ENCODE results near the gene AGER. TPM values are rescaled to one million over a fixed set of nuclear protein-coding genes. Genes with fewer than 3 reads are reported as not detected.
"Not testable (repeated sequence)": the region's sequence is repeated elsewhere in the genome, so short reads cannot be mapped to it uniquely, and the experiment has no call there.

Gene AGER
- 2.0 TPM for total RNA-seq
- long read RNA-seq: 0 reads

DNA sequence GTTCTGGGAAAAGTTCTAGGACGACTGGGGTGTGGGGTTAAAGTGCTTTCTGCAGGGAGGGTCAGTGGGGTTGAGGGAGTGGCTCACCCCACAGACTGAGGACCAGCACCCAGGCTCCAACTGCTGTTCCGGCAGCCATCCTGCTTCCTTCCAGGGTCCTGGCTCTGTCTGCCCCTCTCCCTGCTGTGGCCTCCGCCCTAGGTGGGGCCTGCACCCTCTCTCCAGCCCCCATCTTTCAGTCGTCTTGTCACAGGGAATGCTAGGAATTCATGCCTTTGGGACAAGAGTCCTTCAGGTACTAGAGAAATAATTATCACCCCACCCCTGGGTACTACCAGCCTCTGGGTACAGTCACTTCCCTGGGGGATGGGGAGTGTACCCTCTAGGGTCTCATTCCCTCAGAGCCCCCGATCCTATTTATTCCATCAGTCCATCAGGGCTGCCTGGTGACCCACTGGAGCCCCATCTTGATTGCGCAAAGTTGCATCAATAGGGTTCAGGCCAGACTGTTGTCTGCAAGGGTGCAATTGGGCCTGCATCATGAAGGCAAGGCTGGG, at the start of gene AGER:
Gene AGER (minus strand): TSS at position 170 of the 557 bp plus-strand sequence. CDS start 31 bp downstream, at position 139.
- ATAC-seq: no peak
- intact Hi-C loops (cut with DNase I): no loop called here
- no peak for DNase-seq (ENCODE audit: missing footprints)

DNA sequence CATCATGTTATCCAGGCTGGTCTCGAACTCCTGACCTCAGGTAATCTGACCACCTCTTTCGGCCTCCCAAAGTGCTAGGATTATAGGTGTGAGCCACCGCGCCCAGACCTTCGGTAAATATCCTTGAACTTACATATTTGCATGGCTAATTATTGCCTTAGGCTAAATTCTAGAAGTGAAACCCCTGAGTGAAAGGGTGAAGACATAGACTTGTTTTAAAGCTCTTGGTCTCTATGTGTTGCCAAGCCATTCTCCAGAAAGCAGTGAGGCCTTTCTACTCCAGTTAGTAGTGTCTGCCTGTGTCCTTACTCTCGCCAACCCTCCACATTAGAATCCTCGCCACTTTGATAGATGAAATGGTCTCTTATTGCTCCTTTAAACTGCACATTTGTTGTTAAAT, 42.4 kb upstream of the AGER start:
- DNase-seq (ENCODE audit: missing footprints) (no peak), ATAC-seq (no peak)
- intact Hi-C loops (cut with DNase I): no loop called here

DNA sequence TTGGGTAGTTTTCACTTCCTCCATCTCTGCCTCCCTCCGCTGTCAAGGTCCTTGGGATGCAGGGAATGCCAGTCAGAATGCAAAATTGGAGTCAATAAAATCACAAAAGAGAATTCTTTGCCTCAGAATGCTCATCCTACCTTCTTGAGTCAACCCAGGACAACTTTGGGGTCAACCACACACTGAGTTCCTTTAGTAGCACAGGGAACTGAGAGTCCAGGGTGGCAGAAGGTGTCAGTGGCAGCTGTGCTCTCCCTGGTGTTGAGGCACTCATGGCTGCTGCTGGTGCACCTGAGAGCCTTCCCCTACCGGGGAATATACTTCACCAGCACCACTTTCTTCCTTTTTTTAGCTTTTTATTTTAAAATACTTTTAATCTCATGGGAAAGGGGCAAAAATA, 40.6 kb upstream of the AGER start:
- intact Hi-C loops (cut with DNase I): no loop called here
- ATAC-seq (no peak), DNase-seq (ENCODE audit: missing footprints) (no peak)

DNA sequence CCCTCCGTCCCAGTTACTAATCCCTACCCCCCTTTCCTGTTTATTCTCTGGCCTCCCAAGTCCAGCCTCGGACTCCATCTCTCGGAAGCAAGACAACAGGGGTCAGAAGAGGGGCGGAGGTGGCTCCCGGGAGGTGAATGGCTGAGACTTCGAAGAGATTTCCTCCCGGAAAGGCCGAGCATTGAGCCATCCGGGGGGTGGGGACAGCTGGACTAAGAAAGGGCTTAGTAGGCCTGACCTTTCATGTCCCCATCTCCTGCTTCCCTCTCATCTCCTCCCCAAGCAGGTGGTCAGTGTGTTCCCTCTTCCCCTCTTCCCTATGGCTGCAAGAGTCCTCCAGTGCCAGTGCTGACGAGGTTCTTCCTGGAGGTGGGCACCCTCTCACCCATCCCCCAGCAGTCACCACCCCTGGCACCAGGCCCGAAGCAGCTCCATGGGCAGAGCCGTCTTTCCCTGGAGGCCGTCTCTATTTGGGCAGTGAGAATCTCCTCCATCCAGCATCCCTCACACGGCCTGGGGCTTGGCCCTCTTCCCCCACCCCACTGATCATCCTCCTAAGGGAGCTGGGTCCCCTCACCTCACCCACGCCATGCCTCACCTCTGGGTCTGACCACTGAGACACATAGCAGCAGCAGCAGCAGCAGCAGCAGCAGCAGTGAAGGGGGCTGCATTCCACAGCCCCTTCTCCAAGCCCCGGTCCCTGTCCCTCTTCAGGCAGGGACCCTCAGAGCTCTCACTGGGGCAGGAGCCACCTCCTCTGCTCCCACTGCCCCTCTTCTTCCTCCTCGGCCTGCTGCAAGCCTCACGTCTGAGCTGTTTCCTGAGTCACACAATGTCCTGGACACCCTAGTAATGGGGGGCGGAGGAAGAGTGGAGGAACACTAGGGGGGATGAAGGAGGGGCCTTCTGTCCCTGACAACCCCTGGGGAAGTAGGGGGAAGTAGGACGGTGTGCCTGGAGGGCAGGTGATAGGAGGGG, 39.5 kb upstream of the AGER start, which contains the start of gene NOTCH4:
Gene NOTCH4 (minus strand): TSS at position 810 of the 978 bp plus-strand sequence. CDS start 139 bp downstream, at position 671.
- intact Hi-C loops (cut with DNase I): no loop called here
- DNase-seq (ENCODE audit: missing footprints) (no peak), ATAC-seq (peak; percentile 33)

DNA sequence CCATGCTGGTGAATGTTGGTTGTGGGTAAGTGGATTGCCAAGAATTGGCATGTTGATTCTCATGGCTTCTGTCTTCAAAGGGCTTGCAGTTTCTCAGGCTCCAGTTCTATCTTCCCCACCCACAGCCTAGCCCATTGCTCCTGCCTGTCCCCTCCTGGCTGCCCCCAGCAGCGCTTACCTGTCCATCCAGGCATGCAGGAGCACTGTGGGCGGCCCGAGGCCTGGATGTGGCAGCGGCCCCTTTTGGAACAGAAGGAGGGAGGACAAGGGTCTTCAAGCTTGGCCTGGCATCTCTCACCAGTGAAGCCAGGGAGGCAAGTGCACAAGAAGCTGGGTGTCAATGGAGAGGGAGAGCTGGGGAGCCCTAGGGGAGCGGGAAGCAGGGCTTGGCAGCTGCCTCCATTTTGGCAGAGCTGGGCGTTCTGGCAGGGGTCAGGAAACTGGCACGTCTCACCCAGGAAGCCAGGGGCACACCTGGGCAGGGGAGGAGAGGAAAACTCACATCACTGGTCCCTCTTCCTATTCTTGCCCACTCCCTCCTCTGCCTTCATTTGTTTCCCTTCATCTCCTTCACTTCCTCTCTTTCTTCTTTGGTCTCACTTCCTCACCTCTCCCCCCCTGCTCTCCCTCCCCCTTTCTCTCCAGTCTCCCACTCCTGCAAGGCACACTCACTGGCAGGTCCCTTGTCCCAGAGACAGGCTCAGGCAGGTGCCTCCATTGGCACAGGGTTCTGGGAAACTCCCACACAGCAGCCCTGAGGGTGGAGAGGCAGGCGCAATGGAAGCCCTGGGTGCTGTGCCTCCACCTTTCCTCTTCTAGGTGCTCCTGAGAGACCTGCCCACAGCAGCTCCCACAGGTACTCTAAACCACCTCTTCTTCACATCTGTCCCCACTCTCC, 38.5 kb upstream of the AGER start:
- ATAC-seq (no peak), DNase-seq (ENCODE audit: missing footprints) (no peak)
- intact Hi-C loops (cut with DNase I): no loop called here

DNA sequence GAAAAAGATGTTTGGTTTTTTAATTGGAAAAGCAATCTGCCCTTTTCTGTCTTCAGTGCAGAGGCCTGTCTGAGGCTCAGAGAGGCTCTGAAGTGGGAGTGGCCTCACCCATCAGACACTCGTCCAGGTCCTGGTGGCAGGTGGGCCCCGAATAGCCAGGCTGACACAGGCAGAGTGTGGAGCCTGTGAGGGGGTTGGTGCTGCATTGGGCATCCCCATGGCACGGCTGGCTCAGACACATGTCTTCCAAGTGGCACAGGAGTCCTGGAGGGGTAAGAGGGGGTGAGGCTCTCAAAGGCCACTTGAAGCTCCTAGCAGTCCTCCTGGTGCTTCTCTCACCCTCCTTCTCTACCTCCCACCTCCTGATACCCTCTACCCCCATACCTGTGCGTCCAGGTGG, 36.0 kb upstream of the AGER start:
- ATAC-seq: no peak
- DNase-seq (ENCODE audit: missing footprints): no peak
- intact Hi-C loops (cut with DNase I): no loop called here

DNA sequence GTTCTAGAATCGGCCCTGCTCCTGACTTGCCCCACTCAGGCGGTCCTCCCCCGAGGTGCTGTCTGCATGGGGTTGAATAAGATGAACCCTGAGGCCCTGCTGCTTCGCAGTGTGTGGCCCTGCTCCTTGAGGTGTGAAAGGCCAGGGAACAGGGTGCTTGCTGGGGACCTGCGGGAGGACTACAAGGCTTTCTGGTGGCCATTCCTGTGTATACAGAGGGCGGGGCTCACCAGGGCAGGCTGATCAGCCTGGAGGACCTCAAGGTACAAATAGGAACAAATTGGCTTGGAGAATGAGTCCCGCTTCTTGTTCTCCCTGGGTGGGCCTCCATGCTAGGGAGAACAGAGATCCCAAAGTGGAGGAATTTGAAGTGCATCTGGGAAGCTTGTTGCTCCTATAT, 34.1 kb upstream of the AGER start:
- ATAC-seq: no peak
- intact Hi-C loops (cut with DNase I): no loop called here
- no peak for DNase-seq (ENCODE audit: missing footprints)

DNA sequence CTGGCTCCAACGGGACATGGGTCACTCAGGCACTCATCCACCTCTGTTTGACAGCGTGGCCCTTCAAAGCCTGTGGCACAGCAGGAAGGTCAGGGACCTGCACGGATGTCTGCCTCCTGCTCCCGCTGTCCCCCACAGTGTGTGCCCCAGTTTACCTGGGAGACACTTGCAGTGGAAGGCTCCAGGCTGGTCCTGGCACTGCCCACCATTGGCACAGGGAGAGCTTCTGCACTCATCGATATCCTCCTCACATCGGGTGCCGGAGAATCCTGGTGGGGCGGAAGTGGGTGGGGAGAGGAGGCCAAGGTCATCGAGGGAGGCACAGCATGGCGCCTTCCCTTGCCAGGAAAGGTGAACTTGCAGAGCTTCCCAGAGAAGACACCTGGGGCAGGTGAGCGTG, 32.9 kb upstream of the AGER start:
- ATAC-seq: no peak

DNA sequence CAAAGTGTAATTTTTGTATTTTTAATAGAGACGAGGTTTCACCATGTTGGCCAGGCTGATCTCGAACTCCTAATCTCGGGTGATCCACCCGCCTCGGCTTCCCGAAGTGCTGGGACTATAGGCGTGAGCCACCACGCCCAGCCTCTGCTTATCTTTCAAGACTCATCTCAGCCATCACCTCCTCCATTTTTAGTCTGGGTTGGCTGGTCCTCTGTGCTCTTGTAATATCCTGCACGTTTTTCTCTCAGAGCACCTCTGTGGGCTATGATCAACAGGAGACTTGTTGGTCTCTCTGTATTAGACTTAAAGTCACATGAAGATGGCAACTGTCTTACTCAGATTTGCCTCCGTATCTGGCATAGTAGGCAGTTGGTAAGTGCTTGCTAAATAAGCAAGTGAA, 32.2 kb upstream of the AGER start:
- intact Hi-C loops (cut with DNase I): no loop called here
- no peak for DNase-seq (ENCODE audit: missing footprints)
- ATAC-seq: no peak

More for the DNA sequence above, 32.9 kb upstream of the AGER start:
- intact Hi-C loops (cut with DNase I): no loop called here
- no peak for DNase-seq (ENCODE audit: missing footprints)

DNA sequence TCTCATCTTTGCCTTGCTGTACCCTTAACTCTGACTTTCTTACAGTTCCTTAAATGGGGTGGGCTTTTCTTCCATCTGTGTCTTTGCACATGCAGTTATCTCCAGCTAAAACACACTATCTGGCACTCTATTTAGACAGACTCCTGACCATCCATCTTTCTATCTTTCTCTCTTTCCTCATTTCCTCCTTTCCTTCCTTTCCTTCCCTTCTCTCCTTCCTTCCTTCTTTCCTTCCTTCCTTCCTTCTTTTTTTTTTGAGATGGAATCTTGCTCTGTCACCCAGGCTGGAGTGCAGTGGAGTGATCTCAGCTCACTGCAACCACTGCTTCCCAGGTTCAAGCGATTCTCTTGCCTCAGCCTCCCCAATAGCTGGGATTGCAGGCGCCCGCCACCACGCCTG, 31.6 kb upstream of the AGER start:
- intact Hi-C loops (cut with DNase I): no loop called here
- DNase-seq (ENCODE audit: missing footprints) (no peak), ATAC-seq (no peak)

DNA sequence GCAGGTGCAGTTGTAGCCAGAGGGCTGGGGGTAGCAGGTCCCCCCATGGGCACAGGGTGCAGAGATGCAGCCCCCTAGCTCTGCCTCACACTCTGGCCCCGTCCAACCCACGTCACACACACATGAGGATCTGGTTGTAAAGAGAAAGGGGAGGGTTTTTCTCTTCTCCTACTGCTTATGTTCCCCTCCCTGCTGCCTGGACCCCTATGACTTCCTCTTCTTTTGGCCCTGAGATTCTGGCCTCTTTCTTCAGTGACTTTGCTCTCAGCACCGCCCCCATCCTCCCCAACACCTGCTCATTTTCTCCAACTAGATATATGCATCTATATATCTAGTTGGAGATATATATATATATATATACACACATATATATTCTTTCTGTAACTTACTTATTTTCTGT, 30.1 kb upstream of the AGER start:
- DNase-seq (ENCODE audit: missing footprints): no peak
- intact Hi-C loops (cut with DNase I): no loop called here
- no peak for ATAC-seq

DNA sequence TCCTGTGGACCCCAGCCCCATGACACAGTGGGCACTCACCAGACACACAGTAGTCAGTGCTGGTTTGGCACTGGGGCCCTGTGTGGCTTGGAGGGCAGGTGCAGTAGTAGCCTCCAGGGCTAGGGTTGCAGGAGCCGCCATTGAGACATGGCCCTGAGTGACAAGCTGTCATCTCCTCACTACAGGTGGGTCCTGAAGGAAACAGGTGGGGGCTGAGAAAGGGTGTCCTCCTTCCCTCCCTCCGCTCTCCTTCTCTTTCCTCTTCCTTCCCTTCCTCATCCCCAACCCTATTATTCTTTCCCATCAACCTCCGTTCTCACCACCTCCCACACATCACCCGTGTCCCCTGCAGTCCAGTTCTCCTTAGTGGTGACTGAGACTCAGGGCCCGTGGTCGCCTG, 29.6 kb upstream of the AGER start:
- intact Hi-C loops (cut with DNase I): no loop called here

DNA sequence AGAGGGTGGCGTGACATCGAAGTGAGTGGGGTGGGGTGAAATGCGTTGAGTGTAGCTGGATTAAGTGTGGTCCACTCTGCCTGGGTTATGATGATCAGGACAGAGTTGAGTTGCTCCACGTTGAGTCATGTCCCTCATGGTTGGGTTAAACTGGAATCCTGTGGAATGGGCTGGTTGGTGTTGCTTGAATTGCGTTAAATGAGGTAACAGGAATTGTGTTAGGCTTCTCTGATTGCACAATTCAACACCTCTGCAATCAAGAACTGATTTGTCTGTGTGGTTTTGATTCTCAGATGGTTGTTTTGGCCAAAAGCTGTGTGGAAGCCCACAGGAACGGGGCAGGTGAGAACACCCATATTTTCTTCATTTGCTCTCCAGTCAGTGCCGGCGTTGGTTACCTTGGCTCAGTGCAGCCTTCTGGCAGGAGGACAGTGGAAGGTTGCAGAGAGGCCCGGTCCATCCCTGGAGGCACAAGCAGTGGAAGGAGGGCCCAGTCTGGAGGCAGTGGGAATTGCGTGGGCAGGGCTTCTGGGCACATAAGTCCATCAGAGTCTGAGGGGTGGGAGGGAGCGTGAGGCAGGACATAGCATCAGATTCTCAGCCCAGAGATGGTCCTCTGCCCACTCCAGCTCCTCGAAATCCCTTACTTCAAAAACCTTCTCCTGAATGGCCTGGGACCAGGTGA, 28.2 kb upstream of the AGER start:
- ATAC-seq: no peak
- DNase-seq (ENCODE audit: missing footprints): no peak
- intact Hi-C loops (cut with DNase I): no loop called here

More for the DNA sequence above, 29.6 kb upstream of the AGER start:
- no peak for DNase-seq (ENCODE audit: missing footprints)
- no peak for ATAC-seq

DNA sequence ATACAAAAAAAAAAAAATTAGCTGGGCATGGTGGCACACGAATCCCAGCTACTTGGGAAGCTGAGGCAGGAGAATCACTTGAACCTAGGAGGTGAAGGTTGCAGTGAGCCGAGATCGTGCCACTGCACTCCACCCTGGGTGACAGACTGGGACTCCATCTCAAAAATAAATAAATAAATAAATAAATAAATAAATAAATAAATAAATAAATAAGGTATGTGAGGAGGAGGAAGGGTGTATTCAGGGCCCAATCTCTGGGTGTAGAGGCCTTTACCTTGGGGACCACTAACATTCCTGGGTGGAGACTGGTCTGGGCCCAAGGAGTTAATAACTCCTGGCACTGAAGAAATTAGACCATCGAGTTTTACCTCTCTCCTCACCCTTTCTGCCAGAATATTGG, 27.4 kb upstream of the AGER start:
- ATAC-seq; DNase-seq (ENCODE audit: missing footprints); intact Hi-C loops (cut with DNase I): not testable (repeated sequence)

DNA sequence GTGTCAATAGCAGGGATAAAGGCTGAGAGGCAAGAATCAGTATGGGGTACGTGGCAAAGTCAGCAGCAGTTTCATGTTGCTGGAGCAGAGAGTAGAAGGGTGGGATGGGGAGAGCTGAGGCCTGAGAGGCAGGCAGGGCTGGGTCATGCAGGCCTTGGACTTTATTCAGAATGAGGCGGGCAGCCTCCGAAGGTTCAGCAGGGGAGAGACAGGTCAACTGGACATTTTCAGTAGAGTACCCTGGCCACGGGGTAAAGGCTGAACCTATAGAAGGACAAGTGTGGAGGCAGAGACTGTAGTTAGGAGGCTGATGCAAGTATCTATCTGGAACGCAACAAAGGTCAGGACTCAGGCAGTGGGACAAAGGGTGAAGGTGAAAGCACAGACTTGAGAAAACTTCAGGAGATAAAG, 26.1 kb upstream of the AGER start:
- DNase-seq (ENCODE audit: missing footprints) (no peak), ATAC-seq (no peak)
- intact Hi-C loops (cut with DNase I): no loop called here

DNA sequence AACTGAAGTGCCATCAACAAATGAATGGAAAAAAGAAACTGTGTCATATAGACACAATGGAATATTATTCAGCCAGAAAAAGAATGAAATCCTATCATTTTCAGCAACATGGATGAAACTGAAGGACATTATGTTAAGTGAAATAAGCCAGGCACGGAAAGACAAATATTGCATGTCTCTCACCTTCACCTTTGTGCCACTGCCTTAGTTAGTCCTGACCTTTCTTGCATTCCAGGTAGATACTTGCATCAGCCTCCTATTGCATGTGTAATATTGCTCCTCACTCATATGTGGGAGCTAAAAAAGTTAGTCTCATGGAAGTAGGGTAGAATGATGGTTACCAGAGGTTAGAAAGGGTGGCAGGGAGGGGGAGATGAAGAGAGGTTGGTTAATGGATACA, 24.9 kb upstream of the AGER start:
- intact Hi-C loops (cut with DNase I): no loop called here
- ATAC-seq: no peak
- DNase-seq (ENCODE audit: missing footprints): no peak

DNA sequence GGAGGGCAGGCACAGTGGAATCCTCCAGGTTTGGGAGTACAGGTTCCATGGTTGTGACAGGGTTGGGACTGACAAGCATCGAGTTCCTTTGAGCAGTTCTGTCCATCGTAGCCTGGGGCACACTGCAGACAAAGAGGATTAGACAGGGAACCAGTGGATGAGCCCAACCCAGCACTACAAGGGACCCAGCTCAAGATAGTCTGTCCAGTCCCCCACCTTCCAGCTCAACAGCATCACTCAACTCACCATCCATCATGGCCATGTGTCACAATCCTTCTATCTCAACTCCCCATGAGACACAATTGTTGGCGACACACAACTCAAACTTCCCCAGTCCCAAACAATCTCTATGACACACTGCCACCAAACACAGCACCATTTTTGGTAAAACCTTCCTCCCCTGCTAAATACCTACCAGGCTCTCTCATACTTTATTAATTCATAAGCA, 20.2 kb upstream of the AGER start:
- no peak for ATAC-seq
- intact Hi-C loops (cut with DNase I): no loop called here
- DNase-seq (ENCODE audit: missing footprints): no peak

DNA sequence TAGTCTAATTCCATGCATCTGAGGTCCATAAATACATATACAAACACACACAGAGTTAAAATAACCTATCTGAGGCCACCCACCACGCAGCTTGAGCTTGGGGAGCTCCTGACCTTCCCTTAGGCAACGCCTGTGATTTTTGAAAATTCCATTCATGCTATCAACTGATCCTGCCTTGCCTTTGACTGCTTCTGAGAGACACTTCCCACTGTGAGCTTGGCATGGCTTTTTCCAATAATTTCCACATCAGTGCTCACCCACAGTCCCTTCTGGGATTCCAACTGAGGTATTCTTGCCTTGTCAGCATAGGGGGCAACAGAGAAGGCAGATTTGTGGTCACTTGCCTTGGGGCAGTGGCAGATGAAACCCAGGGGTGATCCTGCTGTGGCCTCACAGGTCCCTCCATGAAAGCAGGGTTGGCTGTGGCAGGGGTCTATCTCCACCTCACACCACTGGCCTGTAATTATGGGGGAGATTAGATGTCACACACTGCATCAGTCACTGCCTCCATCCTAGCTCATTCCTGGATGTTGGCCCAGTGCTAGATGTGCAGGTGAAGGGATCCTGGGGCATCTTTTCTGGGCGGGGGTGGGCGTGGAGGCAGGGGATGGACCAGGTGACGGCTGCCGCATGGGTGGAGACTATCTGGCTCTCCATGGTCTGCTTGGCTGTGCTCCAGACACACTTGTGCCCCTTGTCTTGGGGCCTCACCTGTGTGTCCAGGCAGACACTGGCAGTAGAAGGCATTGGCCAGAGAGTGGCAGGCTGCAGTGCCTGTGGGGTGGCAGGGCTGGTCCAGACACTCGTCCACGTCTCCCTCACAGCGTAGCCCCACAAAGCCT, 19.6 kb upstream of the AGER start:
- intact Hi-C loops (cut with DNase I): no loop called here
- DNase-seq (ENCODE audit: missing footprints): no peak
- ATAC-seq: no peak

Measured in Right ventricle myocardium inferior (tissue), 1 donor.